ENCODE results near the gene ADAM12. TPM values are rescaled to one million over a fixed set of nuclear protein-coding genes. Genes with fewer than 3 reads are reported as not detected.
A peak's percentile ranks its signal among the peaks of the same experiment; 100 is the strongest.

Gene ADAM12
- total RNA-seq, 2 experiments from 2014 or later: 1.3 TPM

DNA sequence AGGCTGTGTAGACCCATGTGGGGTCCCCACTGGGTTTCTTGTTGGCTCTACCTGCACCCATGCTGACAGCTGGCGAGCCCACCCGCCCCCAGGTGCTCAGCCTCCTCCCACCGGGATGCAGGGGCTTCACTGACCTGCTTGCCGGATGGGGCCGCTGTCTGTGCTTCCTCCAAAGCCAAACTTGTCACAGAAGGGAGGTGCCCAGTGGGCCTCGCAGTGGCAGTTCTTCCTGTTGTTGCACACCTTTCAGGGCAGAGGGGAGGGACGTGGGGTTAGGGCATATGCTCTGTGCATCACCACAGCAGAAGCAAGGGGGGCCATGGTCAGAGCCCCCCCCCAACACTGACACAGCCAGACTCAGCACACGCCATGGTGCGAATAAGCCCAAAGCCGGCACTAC lies 345.4 kb downstream of the ADAM12 start:
- H3K4me3 Mint-ChIP-seq: no peak overlapping the region
- no peak overlapping the region for H3K27ac Mint-ChIP-seq
- H3K27me3 Mint-ChIP-seq: no peaks in the 10 kb centered on the region
- no peaks in the 10 kb centered on the region for H3K9me3 Mint-ChIP-seq
- intact Hi-C loops (cut with micrococcal nuclease): no loop called here
- ChIA-PET POLR2A (no interaction called here), CTCF (no interaction called here)
- peaks cover 7% of the 10 kb centered on the region for H3K4me1 Mint-ChIP-seq (ENCODE audit: low read depth)
- TF ChIP-seq CTCF (IDR thresholded peaks at IDR 0.05): no peak
- ATAC-seq (no peak), DNase-seq (no peak)
- H3K36me3 Mint-ChIP-seq (ENCODE audit: low read depth): no peaks in the 10 kb centered on the region

DNA sequence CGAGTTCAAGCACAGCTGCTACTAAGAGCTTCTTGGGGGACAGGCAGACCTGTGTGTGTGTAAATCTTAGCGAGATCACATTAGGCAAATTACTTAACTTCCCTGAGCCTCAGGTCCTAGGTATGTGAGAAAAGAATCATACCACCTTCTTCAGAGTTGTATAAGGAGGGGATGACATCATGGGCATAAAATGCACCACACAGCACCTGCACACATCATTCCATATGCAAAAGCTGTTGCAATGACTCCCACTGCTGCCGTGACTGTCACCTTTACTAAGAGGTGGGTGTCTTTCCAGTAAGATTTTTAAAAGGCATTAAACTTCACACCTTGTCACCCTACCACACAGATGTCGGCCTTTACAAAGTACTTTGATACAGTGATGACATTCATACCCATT lies 345.9 kb downstream of the ADAM12 start:
- peak overlapping the region; percentile 22 for H3K4me3 Mint-ChIP-seq
- DNase-seq (peak; percentile 15), ATAC-seq (no peak)
- intact Hi-C loops (cut with micrococcal nuclease): no loop called here
- H3K9me3 Mint-ChIP-seq: no peaks in the 10 kb centered on the region
- H3K27ac Mint-ChIP-seq: peak overlapping the region; percentile 76
- no peak for TF ChIP-seq CTCF (IDR thresholded peaks at IDR 0.05)
- H3K4me1 Mint-ChIP-seq (ENCODE audit: low read depth): peaks cover 7% of the 10 kb centered on the region
- H3K27me3 Mint-ChIP-seq: peaks cover under 1% of the 10 kb centered on the region
- no peaks in the 10 kb centered on the region for H3K36me3 Mint-ChIP-seq (ENCODE audit: low read depth)
- ChIA-PET POLR2A (no interaction called here), CTCF (no interaction called here)

DNA sequence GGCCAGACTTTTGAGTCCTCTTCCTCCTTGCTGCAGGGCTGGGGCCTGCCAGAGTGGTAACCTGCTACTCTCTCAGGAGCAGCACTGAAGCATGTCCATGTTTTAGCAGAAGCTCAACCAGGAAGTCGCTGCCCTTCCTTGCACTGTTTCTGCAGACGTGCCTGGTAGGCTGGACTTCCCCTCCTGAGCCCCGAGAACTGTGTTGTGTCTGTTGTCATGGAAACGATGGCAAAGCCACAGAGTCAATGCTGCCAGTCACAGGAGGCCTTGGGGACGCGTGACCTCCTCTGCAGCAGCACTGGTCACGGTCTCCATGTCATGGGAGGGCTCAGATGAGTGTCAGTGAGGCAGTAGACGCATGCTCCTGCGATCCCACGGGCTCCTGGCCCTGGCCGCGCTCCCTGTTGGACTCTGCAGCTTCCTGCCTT lies 346.5 kb downstream of the ADAM12 start:
- H3K4me1 Mint-ChIP-seq (ENCODE audit: low read depth): peaks cover 7% of the 10 kb centered on the region
- ATAC-seq (peak; percentile 98), DNase-seq (peak; percentile 84)
- H3K27me3 Mint-ChIP-seq: peaks cover 2% of the 10 kb centered on the region
- no peaks in the 10 kb centered on the region for H3K36me3 Mint-ChIP-seq (ENCODE audit: low read depth)
- no peak for TF ChIP-seq CTCF (IDR thresholded peaks at IDR 0.05)
- peak overlapping the region; percentile 76 for H3K27ac Mint-ChIP-seq
- H3K4me3 Mint-ChIP-seq: peak overlapping the region; percentile 22
- no peaks in the 10 kb centered on the region for H3K9me3 Mint-ChIP-seq
- POLR2A ChIA-PET: no interaction called here
- intact Hi-C loops (cut with micrococcal nuclease): no loop called here
- CTCF ChIA-PET: no interaction called here

DNA sequence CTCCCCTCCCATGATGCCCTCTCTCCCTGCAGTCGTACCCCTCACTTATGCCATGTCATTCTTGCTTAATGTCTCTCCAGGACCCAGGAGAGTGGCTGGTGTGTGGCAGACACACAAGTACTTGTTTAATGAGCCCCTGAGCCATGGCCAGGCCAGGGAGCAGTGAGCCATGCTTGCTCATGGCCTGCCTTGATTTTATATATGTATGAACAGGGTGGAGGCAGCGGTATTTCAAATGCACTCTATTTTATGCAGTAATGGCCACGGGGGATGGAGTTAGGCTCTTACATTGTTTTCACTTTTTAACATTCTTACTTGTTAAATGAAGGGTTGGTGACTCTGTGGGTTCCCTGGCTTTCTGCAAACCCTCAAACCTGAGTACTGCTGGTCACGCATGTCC lies 347.2 kb downstream of the ADAM12 start:
- Mint-ChIP-seq H3K27ac (no peak overlapping the region), H3K4me3 (no peak overlapping the region), H3K4me1 (ENCODE audit: low read depth) (peaks cover 7% of the 10 kb centered on the region), H3K36me3 (ENCODE audit: low read depth) (no peaks in the 10 kb centered on the region), H3K9me3 (no peaks in the 10 kb centered on the region), H3K27me3 (peaks cover 2% of the 10 kb centered on the region)
- no peak for ATAC-seq
- no peak for TF ChIP-seq CTCF (IDR thresholded peaks at IDR 0.05)
- no peak for DNase-seq
- intact Hi-C loops (cut with micrococcal nuclease): no loop called here
- POLR2A ChIA-PET: no interaction called here
- CTCF ChIA-PET: no interaction called here

DNA sequence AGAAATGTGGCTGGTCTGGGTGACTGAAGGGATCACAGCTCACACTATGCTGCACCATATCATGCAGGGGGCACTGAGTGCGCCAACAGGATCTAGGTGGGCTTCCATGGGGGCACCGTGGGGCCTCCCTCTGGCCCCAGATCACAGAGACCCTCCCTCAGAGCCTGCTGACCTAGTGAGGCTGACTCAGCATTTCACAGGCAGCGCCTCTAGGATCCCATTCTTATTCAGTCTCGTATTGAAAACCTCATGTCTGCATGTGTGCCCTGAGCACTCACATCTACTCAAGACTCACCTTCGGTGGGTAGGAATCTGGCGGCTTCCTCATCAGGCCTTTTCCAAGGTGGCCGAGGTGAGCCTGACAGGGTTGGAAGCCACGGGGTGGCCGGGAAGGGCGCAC lies 350.3 kb downstream of the ADAM12 start:
- H3K4me3 Mint-ChIP-seq: no peak overlapping the region
- peaks cover 2% of the 10 kb centered on the region for H3K27me3 Mint-ChIP-seq
- POLR2A ChIA-PET: no interaction called here

More for the DNA sequence above, 350.3 kb downstream of the ADAM12 start:
- Mint-ChIP-seq H3K36me3 (ENCODE audit: low read depth) (no peaks in the 10 kb centered on the region), H3K9me3 (peaks cover 3% of the 10 kb centered on the region), H3K4me1 (ENCODE audit: low read depth) (peaks cover 7% of the 10 kb centered on the region), H3K27ac (no peak overlapping the region)
- ATAC-seq: no peak
- CTCF ChIA-PET: no interaction called here
- no peak for DNase-seq
- TF ChIP-seq CTCF (IDR thresholded peaks at IDR 0.05): no peak
- intact Hi-C loops (cut with micrococcal nuclease): no loop called here

All from activated CD8-positive, alpha-beta T cell treated with anti-CD3 and anti-CD28 coated beads for 36 hours (primary cell).